HepG2 (cell line): ENCODE measurements around the gene NCOA4. TPM values are rescaled to one million over a fixed set of nuclear protein-coding genes. Genes with fewer than 3 reads are reported as not detected.

Experiments
- BCL6 ChIP-seq: IDR thresholded peaks from 2 replicates; pipeline ENCODE4 v1.6.1; 2016; ENCODE audit warnings: missing genetic modification reagents, missing compliant biosample characterization
- ELF4 ChIP-seq: sonication (generic); formaldehyde crosslinking; IDR thresholded peaks from 2 replicates; pipeline ENCODE4 v1.5.0; 2020; ENCODE audit warnings: missing genetic modification reagents, mild to moderate bottlenecking, moderate library complexity, borderline replicate concordance
- KDM5A ChIP-seq: fragments of 200-600 bp; sonication (generic); IDR thresholded peaks from 2 replicates; pipeline ENCODE4 v1.7.0; 2018; ENCODE audit warnings: antibody characterized with exemption, mild to moderate bottlenecking, low read length, borderline replicate concordance
- KLF11 ChIP-seq: IDR thresholded peaks from 2 replicates; pipeline ENCODE4 v1.6.1; 2016; ENCODE audit warnings: missing compliant biosample characterization
- MYNN ChIP-seq: sonication (generic); formaldehyde crosslinking; IDR thresholded peaks from 2 replicates; pipeline ENCODE4 v1.4.0; 2020; ENCODE audit warnings: mild to moderate bottlenecking, low read depth, missing genetic modification reagents
- NFE2L1 ChIP-seq: sonication (generic); formaldehyde crosslinking; IDR thresholded peaks from 2 replicates; pipeline ENCODE4 v1.4.0; 2020; ENCODE audit warnings: missing genetic modification reagents, mild to moderate bottlenecking, borderline replicate concordance
- NFKB2 ChIP-seq: sonication (generic); formaldehyde crosslinking; IDR thresholded peaks from 2 replicates; pipeline ENCODE4 v1.4.0; 2020; ENCODE audit warnings: missing genetic modification reagents, borderline replicate concordance
- REPIN1 ChIP-seq: sonication (generic); formaldehyde crosslinking; IDR thresholded peaks from 2 replicates; pipeline ENCODE4 v1.8.0; 2022; ENCODE audit warnings: missing genetic modification reagents, low read depth, mild to moderate bottlenecking, borderline replicate concordance
- SP2 ChIP-seq: sonication (generic); formaldehyde crosslinking; IDR thresholded peaks from 2 replicates; pipeline ENCODE4 v1.5.1; 2020; ENCODE audit warnings: mild to moderate bottlenecking, missing genetic modification reagents
- TMF1 ChIP-seq: sonication (generic); formaldehyde crosslinking; IDR thresholded peaks from 2 replicates; pipeline ENCODE4 v1.8.1; 2022; ENCODE audit warnings: low read depth, missing genetic modification reagents
- ZFAT ChIP-seq: sonication (generic); formaldehyde crosslinking; conservative IDR thresholded peaks from 2 replicates; pipeline ENCODE4 v1.8.1; 2023; ENCODE audit warnings: missing genetic modification reagents, inconsistent platforms
- ZNF530 ChIP-seq: sonication (generic); formaldehyde crosslinking; IDR thresholded peaks from 2 replicates; pipeline ENCODE4 v1.5.0; 2020; ENCODE audit warnings: low read depth, mild to moderate bottlenecking, missing genetic modification reagents
- ZNF570 ChIP-seq: sonication (generic); formaldehyde crosslinking; IDR thresholded peaks from 2 replicates; pipeline ENCODE4 v1.4.0; 2020; ENCODE audit warnings: mild to moderate bottlenecking, missing genetic modification reagents, borderline replicate concordance
- polyA plus RNA-seq, 8 experiments: library from polyadenylated mRNA; depleted of rRNA in 3 of 8; stranded (reverse) in 7 of 8; unstranded in 1 of 8; fragments of >200 nt; fragmentation: Illumina TruSeq in 4 of 8; extraction: Trizol in 4 of 8; gene quantifications; 2 replicates each; pipeline versions ENCODE4 v1.2.1 to v1.2.3, GENCODE V29; 2011 to 2016; ENCODE audit warnings: low read depth in 4 of 8, missing spikeins in 1 of 8, mixed read lengths in 1 of 8; ENCODE audit not compliant: insufficient read depth in 1 of 8
- total RNA-seq, 5 experiments: library from RNA; depleted of rRNA; stranded (reverse); fragments of >200 nt; fragmentation: Illumina TruSeq; extraction: Trizol; gene quantifications; 2 replicates each; pipeline ENCODE4 v1.2.3, GENCODE V29; 2016; ENCODE audit warnings: low read depth in 1 of 5
- TF ChIP-seq, protein P1 (sequence below): IDR thresholded peaks from 2 replicates; pipeline ENCODE4 v1.6.1; 2016; ENCODE audit warnings: low read depth, missing genetic modification reagents, missing compliant biosample characterization
- TF ChIP-seq, protein P2 (sequence below): sonication (generic); formaldehyde crosslinking; IDR thresholded peaks from 2 replicates; pipeline ENCODE4 v1.9.0; 2022; ENCODE audit warnings: missing genetic modification reagents, mild to moderate bottlenecking, borderline replicate concordance
- TF ChIP-seq, protein P3 (sequence below): sonication (generic); formaldehyde crosslinking; IDR thresholded peaks from 2 replicates; pipeline ENCODE4 v1.8.1; 2023; ENCODE audit warnings: mild to moderate bottlenecking, missing genetic modification reagents, borderline replicate concordance
- TF ChIP-seq, protein P4 (sequence below): sonication (generic); formaldehyde crosslinking; IDR thresholded peaks from 2 replicates; pipeline ENCODE4 v1.5.0; 2020; ENCODE audit warnings: missing genetic modification reagents, mild to moderate bottlenecking, borderline replicate concordance
- TF ChIP-seq, protein P5 (sequence below): sonication (generic); formaldehyde crosslinking; IDR thresholded peaks from 2 replicates; pipeline ENCODE4 v1.8.1; 2023; ENCODE audit warnings: missing genetic modification reagents, inconsistent platforms, borderline replicate concordance

The NCOA4 gene
- total and polyA plus RNA-seq, 2 of the 13 experiments (the other 11 are each of a cell fraction or from before 2014, with no cell fraction given) = 306 to 400 TPM

DNA sequence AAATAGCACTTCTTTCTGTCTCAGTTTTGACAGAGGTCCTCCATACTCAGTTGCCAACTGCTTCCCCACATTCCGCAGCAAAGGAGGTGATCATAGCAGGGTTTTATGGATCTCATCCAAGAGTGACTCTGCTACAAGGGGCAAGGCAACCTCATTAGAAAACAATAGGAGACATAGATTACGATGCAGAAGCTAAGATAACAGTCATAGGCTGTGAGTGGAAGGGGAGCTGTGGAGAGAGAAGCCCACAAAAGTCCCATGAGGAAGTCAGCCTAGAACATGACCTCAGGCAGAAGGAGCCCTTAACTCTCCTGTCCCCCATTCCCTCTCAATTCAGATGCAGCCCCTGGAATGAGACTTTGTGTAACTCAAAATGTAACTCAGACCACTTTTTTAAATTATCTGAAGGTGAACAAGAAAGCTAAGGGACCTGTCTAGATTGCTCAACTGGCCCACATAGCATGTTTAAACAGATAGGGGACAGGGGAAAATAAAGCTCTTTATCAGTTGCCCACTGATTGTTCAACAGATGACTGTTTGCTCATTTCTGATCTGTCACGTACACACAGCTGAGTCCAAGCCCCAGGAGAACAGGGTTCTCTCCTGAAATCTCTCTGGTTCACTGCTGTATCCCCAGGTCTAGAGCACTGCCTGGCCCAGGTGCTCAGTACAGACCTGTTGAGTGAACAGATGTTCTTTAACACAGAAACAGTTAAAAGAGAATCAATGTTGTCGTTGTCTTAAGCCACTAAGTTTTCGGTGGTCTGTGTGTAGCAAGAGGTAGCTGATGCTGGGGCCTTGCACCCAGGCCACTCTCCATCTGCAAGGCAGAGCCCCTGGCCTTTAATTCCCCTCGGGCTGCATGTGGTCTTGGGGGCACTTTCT is 1.5 kb upstream of the NCOA4 start (continued):
- TF ChIP-seq, protein P1, sequence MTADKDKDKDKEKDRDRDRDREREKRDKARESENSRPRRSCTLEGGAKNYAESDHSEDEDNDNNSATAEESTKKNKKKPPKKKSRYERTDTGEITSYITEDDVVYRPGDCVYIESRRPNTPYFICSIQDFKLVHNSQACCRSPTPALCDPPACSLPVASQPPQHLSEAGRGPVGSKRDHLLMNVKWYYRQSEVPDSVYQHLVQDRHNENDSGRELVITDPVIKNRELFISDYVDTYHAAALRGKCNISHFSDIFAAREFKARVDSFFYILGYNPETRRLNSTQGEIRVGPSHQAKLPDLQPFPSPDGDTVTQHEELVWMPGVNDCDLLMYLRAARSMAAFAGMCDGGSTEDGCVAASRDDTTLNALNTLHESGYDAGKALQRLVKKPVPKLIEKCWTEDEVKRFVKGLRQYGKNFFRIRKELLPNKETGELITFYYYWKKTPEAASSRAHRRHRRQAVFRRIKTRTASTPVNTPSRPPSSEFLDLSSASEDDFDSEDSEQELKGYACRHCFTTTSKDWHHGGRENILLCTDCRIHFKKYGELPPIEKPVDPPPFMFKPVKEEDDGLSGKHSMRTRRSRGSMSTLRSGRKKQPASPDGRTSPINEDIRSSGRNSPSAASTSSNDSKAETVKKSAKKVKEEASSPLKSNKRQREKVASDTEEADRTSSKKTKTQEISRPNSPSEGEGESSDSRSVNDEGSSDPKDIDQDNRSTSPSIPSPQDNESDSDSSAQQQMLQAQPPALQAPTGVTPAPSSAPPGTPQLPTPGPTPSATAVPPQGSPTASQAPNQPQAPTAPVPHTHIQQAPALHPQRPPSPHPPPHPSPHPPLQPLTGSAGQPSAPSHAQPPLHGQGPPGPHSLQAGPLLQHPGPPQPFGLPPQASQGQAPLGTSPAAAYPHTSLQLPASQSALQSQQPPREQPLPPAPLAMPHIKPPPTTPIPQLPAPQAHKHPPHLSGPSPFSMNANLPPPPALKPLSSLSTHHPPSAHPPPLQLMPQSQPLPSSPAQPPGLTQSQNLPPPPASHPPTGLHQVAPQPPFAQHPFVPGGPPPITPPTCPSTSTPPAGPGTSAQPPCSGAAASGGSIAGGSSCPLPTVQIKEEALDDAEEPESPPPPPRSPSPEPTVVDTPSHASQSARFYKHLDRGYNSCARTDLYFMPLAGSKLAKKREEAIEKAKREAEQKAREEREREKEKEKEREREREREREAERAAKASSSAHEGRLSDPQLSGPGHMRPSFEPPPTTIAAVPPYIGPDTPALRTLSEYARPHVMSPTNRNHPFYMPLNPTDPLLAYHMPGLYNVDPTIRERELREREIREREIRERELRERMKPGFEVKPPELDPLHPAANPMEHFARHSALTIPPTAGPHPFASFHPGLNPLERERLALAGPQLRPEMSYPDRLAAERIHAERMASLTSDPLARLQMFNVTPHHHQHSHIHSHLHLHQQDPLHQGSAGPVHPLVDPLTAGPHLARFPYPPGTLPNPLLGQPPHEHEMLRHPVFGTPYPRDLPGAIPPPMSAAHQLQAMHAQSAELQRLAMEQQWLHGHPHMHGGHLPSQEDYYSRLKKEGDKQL (CRISPR knock-in tag) = peak; percentile 84
- TF ChIP-seq ELF4 (CRISPR knock-in tag) = no peak
- TF ChIP-seq, protein P2, sequence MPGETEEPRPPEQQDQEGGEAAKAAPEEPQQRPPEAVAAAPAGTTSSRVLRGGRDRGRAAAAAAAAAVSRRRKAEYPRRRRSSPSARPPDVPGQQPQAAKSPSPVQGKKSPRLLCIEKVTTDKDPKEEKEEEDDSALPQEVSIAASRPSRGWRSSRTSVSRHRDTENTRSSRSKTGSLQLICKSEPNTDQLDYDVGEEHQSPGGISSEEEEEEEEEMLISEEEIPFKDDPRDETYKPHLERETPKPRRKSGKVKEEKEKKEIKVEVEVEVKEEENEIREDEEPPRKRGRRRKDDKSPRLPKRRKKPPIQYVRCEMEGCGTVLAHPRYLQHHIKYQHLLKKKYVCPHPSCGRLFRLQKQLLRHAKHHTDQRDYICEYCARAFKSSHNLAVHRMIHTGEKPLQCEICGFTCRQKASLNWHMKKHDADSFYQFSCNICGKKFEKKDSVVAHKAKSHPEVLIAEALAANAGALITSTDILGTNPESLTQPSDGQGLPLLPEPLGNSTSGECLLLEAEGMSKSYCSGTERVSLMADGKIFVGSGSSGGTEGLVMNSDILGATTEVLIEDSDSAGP (CRISPR knock-in tag) = no peak
- TF ChIP-seq KLF11 (CRISPR knock-in tag) = no peak
- TF ChIP-seq KDM5A = no peak
- TF ChIP-seq, protein P3, sequence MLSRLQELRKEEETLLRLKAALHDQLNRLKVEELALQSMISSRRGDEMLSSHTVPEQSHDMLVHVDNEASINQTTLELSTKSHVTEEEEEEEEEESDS (CRISPR knock-in tag) = no peak
- TF ChIP-seq, protein P4, sequence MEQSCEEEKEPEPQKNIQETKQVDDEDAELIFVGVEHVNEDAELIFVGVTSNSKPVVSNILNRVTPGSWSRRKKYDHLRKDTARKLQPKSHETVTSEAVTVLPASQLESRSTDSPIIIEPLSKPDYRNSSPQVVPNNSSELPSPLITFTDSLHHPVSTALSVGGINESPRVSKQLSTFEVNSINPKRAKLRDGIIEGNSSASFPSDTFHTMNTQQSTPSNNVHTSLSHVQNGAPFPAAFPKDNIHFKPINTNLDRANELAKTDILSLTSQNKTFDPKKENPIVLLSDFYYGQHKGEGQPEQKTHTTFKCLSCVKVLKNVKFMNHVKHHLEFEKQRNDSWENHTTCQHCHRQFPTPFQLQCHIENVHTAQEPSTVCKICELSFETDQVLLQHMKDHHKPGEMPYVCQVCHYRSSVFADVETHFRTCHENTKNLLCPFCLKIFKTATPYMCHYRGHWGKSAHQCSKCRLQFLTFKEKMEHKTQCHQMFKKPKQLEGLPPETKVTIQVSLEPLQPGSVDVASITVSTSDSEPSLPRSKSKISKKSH (CRISPR knock-in tag) = no peak
- TF ChIP-seq REPIN1 (CRISPR knock-in tag) = no peak
- no peak for TF ChIP-seq ZFAT (CRISPR knock-in tag)
- TF ChIP-seq ZNF530 (CRISPR knock-in tag) = no peak
- no peak for TF ChIP-seq TMF1
- TF ChIP-seq, protein P5, sequence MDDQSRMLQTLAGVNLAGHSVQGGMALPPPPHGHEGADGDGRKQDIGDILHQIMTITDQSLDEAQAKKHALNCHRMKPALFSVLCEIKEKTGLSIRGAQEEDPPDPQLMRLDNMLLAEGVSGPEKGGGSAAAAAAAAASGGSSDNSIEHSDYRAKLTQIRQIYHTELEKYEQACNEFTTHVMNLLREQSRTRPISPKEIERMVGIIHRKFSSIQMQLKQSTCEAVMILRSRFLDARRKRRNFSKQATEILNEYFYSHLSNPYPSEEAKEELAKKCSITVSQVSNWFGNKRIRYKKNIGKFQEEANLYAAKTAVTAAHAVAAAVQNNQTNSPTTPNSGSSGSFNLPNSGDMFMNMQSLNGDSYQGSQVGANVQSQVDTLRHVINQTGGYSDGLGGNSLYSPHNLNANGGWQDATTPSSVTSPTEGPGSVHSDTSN (CRISPR knock-in tag) = no peak
- no peak for TF ChIP-seq NFE2L1 (CRISPR knock-in tag)
- TF ChIP-seq NFKB2 (CRISPR knock-in tag) = no peak
- TF ChIP-seq ZNF570 = no peak
- no peak for TF ChIP-seq SP2 (CRISPR knock-in tag)
- no peak for TF ChIP-seq MYNN (CRISPR knock-in tag)
- TF ChIP-seq BCL6 (CRISPR knock-in tag) = peak; percentile 86
